ENCODE results near the gene MCU. TPM values are rescaled to one million over a fixed set of nuclear protein-coding genes. Genes with fewer than 3 reads are reported as not detected.

Gene MCU
- total and polyA plus RNA-seq, 2 of the 8 experiments (the other 6 are each of a cell fraction or from before 2014, with no cell fraction given): 51.6 to 62.2 TPM

DNA sequence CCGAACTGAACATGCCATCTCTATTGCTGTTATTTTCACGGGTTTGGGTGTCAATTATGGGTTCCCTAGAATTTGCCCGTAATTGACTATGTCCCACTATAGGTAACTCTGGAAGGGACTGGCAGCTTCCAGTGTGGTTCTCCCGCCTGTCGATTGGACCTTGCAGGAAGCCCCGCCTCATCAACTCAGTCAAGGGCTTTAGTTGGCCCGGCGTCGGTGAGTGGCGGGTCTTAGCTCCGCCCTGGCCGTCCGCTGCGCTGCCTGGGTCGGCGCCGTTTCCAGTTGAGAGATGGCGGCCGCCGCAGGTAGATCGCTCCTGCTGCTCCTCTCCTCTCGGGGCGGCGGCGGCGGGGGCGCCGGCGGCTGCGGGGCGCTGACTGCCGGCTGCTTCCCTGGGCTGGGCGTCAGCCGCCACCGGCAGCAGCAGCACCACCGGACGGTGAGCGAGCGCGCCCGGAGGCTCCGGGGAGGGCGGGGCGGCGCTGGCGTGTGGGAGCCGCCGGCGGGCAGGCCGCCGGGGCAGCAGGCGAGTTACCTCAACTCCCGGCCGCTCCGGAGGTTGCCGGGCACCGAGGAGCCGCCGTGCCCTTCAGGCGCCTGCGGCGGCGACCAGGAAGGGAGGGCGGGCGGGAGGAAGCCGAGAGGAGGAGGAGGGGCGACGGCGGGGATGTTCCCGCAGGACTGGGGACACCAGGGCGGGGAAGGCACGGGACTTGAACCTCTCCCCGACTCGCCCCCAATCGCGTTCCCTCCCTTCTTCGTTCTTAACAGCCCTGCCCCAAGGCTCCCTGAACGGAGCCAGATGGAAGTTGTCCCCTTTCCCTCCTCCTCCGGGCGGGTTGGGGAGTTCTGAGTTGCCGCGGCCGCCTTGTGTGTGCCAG, at the start of gene MCU (continued):
- TF ChIP-seq SP4 (IDR thresholded peaks at IDR 0.05; ENCODE audit: low read length) (peak; percentile 95), TBP (IDR thresholded peaks at IDR 0.05; ENCODE audit: low read depth, low read length) (peak; percentile 98), EZH2 (IDR thresholded peaks at IDR 0.05; ENCODE audit: low read depth, low read length, severe bottlenecking) (no peak), YY1 (IDR thresholded peaks at IDR 0.05; ENCODE audit: low read depth, low read length) (peak; percentile 81), KDM1A (IDR thresholded peaks at IDR 0.05; ENCODE audit: borderline replicate concordance, low read length) (no peak), GTF2F1 (IDR thresholded peaks at IDR 0.05; ENCODE audit: borderline replicate concordance, low read depth, low read length) (0 out of 2 replicates have a peak, but pooled peaks have one; percentile 60), SUZ12 (IDR thresholded peaks at IDR 0.05; ENCODE audit: low read length) (no peak), ZNF274 (IDR thresholded peaks at IDR 0.05; ENCODE audit: borderline replicate concordance, extremely low read depth, low read length) (no peak), TEAD4 (IDR thresholded peaks at IDR 0.05; ENCODE audit: low read depth, low read length) (no peak), RXRA (IDR thresholded peaks at IDR 0.05; ENCODE audit: insufficient read depth, low read depth, low read length) (no peak), NRF1 (IDR thresholded peaks at IDR 0.05; ENCODE audit: low read depth, low read length) (no peak; the same call in 1 of the 2 replicates), MAFK (IDR thresholded peaks at IDR 0.05; ENCODE audit: low read depth, low read length) (no peak), ASH2L (IDR thresholded peaks at IDR 0.05; ENCODE audit: low read length) (peak; percentile 21), BRCA1 (IDR thresholded peaks at IDR 0.05; ENCODE audit: low read depth, low read length) (no peak), POLR2A (IDR thresholded peaks at IDR 0.05; ENCODE audit: control extremely low read depth in 1 of 2, low read depth in 2 of 2, low read length in 2 of 2) (peak; percentile 86 to 90), RAD21 (IDR thresholded peaks at IDR 0.05 in 1 of 2, conservative IDR thresholded peaks at IDR 0.05 in 1 of 2; ENCODE audit: low read depth in 2 of 2, low read length in 2 of 2) (no peak), CHD2 (IDR thresholded peaks at IDR 0.05; ENCODE audit: low read length) (peak; percentile 66; the same call in 1 of the 2 replicates), CTBP2 (IDR thresholded peaks at IDR 0.05; ENCODE audit: borderline replicate concordance, insufficient read depth, insufficient read length, low read length) (no peak)
- TF ChIP-seq, protein P1, sequence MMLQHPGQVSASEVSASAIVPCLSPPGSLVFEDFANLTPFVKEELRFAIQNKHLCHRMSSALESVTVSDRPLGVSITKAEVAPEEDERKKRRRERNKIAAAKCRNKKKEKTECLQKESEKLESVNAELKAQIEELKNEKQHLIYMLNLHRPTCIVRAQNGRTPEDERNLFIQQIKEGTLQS (IDR thresholded peaks at IDR 0.05; ENCODE audit: insufficient read depth, low read depth, low read length): no peak
- TF ChIP-seq, protein P2, sequence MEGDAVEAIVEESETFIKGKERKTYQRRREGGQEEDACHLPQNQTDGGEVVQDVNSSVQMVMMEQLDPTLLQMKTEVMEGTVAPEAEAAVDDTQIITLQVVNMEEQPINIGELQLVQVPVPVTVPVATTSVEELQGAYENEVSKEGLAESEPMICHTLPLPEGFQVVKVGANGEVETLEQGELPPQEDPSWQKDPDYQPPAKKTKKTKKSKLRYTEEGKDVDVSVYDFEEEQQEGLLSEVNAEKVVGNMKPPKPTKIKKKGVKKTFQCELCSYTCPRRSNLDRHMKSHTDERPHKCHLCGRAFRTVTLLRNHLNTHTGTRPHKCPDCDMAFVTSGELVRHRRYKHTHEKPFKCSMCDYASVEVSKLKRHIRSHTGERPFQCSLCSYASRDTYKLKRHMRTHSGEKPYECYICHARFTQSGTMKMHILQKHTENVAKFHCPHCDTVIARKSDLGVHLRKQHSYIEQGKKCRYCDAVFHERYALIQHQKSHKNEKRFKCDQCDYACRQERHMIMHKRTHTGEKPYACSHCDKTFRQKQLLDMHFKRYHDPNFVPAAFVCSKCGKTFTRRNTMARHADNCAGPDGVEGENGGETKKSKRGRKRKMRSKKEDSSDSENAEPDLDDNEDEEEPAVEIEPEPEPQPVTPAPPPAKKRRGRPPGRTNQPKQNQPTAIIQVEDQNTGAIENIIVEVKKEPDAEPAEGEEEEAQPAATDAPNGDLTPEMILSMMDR (IDR thresholded peaks at IDR 0.05; ENCODE audit: control extremely low read depth in 1 of 3, insufficient read depth in 1 of 3, low read depth in 1 of 3, low read length in 3 of 3): no peak
